ENCODE results near the gene IFRD2. TPM values are rescaled to one million over a fixed set of nuclear protein-coding genes. Genes with fewer than 3 reads are reported as not detected.
A peak's percentile ranks its signal among the peaks of the same experiment; 100 is the strongest.

Gene IFRD2
- total and polyA plus RNA-seq, 2 experiments from 2014 or later, result 41.4 to 71.6 TPM

GRCh38 chr3:50238549-50239026 is 53.6 kb downstream of the IFRD2 start:
- Histone ChIP-seq H2AFZ (no peak overlapping the region), H4K20me1 (ENCODE audit: insufficient read depth, poor library complexity, severe bottlenecking) (peaks cover 57% of the 10 kb centered on the region), H3K9me2 (replicated peaks; ENCODE audit: insufficient read depth) (no peaks in the 10 kb centered on the region), H3K4me2 (peak overlapping the region; percentile 100), H3K4me3 (peak overlapping the region; percentile 48), H3K36me3 (replicated peaks; ENCODE audit: insufficient read depth, low read depth) (no peaks in the 10 kb centered on the region), H3K27me3 (no peaks in the 10 kb centered on the region), H3K9me3 (ENCODE audit: low read depth) (no peaks in the 10 kb centered on the region), H3K79me2 (peaks cover 74% of the 10 kb centered on the region), H3K27ac (peak overlapping the region; percentile 80), H3K4me1 (ENCODE audit: insufficient read depth) (peaks cover 19% of the 10 kb centered on the region)
- TF ChIP-seq CTCF (IDR thresholded peaks at IDR 0.05; ENCODE audit: poor library complexity) (no peak), EZH2 (IDR thresholded peaks at IDR 0.05; ENCODE audit: borderline replicate concordance) (no peak), EZH2phosphoT487 (IDR thresholded peaks at IDR 0.05; ENCODE audit: low read depth, severe bottlenecking, unreplicated experiment) (no peak)
- WGBS (ENCODE audit: low lambda C conversion rate, missing lambda C conversion rate), result 88% methylated on average over 7 of the region's 7 CpGs
- DNase-seq (ENCODE audit: low spot score), result peak; percentile 50

GRCh38 chr3:50237754-50238548 is 54.3 kb downstream of the IFRD2 start:
- Histone ChIP-seq H3K79me2 (peaks cover 68% of the 10 kb centered on the region), H3K9me2 (replicated peaks; ENCODE audit: insufficient read depth) (no peaks in the 10 kb centered on the region), H3K4me1 (ENCODE audit: insufficient read depth) (peaks cover 19% of the 10 kb centered on the region), H3K4me2 (peak overlapping the region; percentile 100), H2AFZ (peak overlapping the region; percentile 37), H3K36me3 (replicated peaks; ENCODE audit: insufficient read depth, low read depth) (no peaks in the 10 kb centered on the region), H4K20me1 (ENCODE audit: insufficient read depth, poor library complexity, severe bottlenecking) (peaks cover 53% of the 10 kb centered on the region), H3K4me3 (peak overlapping the region; percentile 48), H3K9me3 (ENCODE audit: low read depth) (no peaks in the 10 kb centered on the region), H3K27ac (peak overlapping the region; percentile 80), H3K27me3 (no peaks in the 10 kb centered on the region)
- WGBS (ENCODE audit: low lambda C conversion rate, missing lambda C conversion rate), result 10% methylated on average over 31 of the region's 31 CpGs
- DNase-seq (ENCODE audit: low spot score), result peak; percentile 87
- TF ChIP-seq CTCF (IDR thresholded peaks at IDR 0.05; ENCODE audit: poor library complexity), result no peak
- no peak for TF ChIP-seq EZH2phosphoT487 (IDR thresholded peaks at IDR 0.05; ENCODE audit: low read depth, severe bottlenecking, unreplicated experiment)
- TF ChIP-seq EZH2 (IDR thresholded peaks at IDR 0.05; ENCODE audit: borderline replicate concordance), result no peak

Other genes with a start within 250 kb of the IFRD2 start
- 147 and 150 TPM in 2 replicates for gene RBM5, start 203.5 kb downstream of the IFRD2 start, total RNA-seq
- 64.3 and 84.9 TPM in 2 replicates for gene RBM5, start 203.5 kb downstream of the IFRD2 start, polyA plus RNA-seq
- gene SEMA3F, start 137.1 kb downstream of the IFRD2 start, total RNA-seq, result 11.8 and 15.5 TPM in 2 replicates
- 13.9 and 16.8 TPM in 2 replicates for gene SEMA3F, start 137.1 kb downstream of the IFRD2 start, polyA plus RNA-seq
- gene GNAT1, start 100.8 kb downstream of the IFRD2 start, total RNA-seq, result not detected in 2 replicates
- gene GNAT1, start 100.8 kb downstream of the IFRD2 start, polyA plus RNA-seq, result not detected in 2 replicates
- 22.6 and 24.7 TPM in 2 replicates for gene SLC38A3, start 87.2 kb downstream of the IFRD2 start, total RNA-seq
- 37.9 and 56.6 TPM in 2 replicates for gene SLC38A3, start 87.2 kb downstream of the IFRD2 start, polyA plus RNA-seq
- gene GNAI2, start 56.2 kb downstream of the IFRD2 start, total RNA-seq, result 95.0 and 103 TPM in 2 replicates
- 219 and 233 TPM in 2 replicates for gene GNAI2, start 56.2 kb downstream of the IFRD2 start, polyA plus RNA-seq
- 60.2 and 67.7 TPM in 2 replicates for gene SEMA3B, start 23.3 kb downstream of the IFRD2 start, total RNA-seq
- gene SEMA3B, start 23.3 kb downstream of the IFRD2 start, polyA plus RNA-seq, result 104 and 135 TPM in 2 replicates
- gene LSMEM2, start 13.3 kb downstream of the IFRD2 start, total RNA-seq, result 0.20 TPM in 1 of 2 replicates, not detected in the other
- 0.39 TPM in 1 of 2 replicates, not detected in the other for gene LSMEM2, start 13.3 kb downstream of the IFRD2 start, polyA plus RNA-seq
- 3.7 and 9.0 TPM in 2 replicates for gene HYAL3, start 7.0 kb upstream of the IFRD2 start, total RNA-seq
- gene HYAL3, start 7.0 kb upstream of the IFRD2 start, polyA plus RNA-seq, result 5.6 and 7.0 TPM in 2 replicates
- 6.7 and 7.1 TPM in 2 replicates for gene NAA80, start 7.0 kb upstream of the IFRD2 start, total RNA-seq
- gene NAA80, start 7.0 kb upstream of the IFRD2 start, polyA plus RNA-seq, result 17.0 and 19.5 TPM in 2 replicates
- 22.3 and 34.3 TPM in 2 replicates for gene HYAL1, start 11.1 kb upstream of the IFRD2 start, total RNA-seq
- gene HYAL1, start 11.1 kb upstream of the IFRD2 start, polyA plus RNA-seq, result 5.5 and 11.8 TPM in 2 replicates
- 79.0 and 125 TPM in 2 replicates for gene HYAL2, start 30.3 kb upstream of the IFRD2 start, total RNA-seq
- gene HYAL2, start 30.3 kb upstream of the IFRD2 start, polyA plus RNA-seq, result 63.9 and 75.4 TPM in 2 replicates
- 30.0 and 33.1 TPM in 2 replicates for gene TUSC2, start 35.8 kb upstream of the IFRD2 start, total RNA-seq
- 45.6 and 59.0 TPM in 2 replicates for gene TUSC2, start 35.8 kb upstream of the IFRD2 start, polyA plus RNA-seq
- gene RASSF1, start 48.4 kb upstream of the IFRD2 start, total RNA-seq, result 11.3 and 13.4 TPM in 2 replicates
- gene RASSF1, start 48.4 kb upstream of the IFRD2 start, polyA plus RNA-seq, result 22.9 and 30.1 TPM in 2 replicates
- 0.20 and 0.44 TPM in 2 replicates for gene ZMYND10, start 53.3 kb upstream of the IFRD2 start, total RNA-seq
- gene ZMYND10, start 53.3 kb upstream of the IFRD2 start, polyA plus RNA-seq, result 0.18 and 0.77 TPM in 2 replicates
- 22.3 and 23.5 TPM in 2 replicates for gene NPRL2, start 58.3 kb upstream of the IFRD2 start, total RNA-seq
- 27.0 and 34.6 TPM in 2 replicates for gene NPRL2, start 58.3 kb upstream of the IFRD2 start, polyA plus RNA-seq
- 31.0 and 37.3 TPM in 2 replicates for gene CYB561D2, start 58.4 kb upstream of the IFRD2 start, total RNA-seq
- 40.5 and 46.9 TPM in 2 replicates for gene CYB561D2, start 58.4 kb upstream of the IFRD2 start, polyA plus RNA-seq
- 49.3 and 63.0 TPM in 2 replicates for gene TMEM115, start 67.1 kb upstream of the IFRD2 start, total RNA-seq
- gene TMEM115, start 67.1 kb upstream of the IFRD2 start, polyA plus RNA-seq, result 64.5 and 69.9 TPM in 2 replicates
- 0.87 and 1.2 TPM in 2 replicates for gene CACNA2D2, start 211.2 kb upstream of the IFRD2 start, total RNA-seq
- gene CACNA2D2, start 211.2 kb upstream of the IFRD2 start, polyA plus RNA-seq, result 1.4 and 1.5 TPM in 2 replicates